ENCODE measurements around the gene LTV1.
"Not testable (repeated sequence)": the region's sequence is repeated elsewhere in the genome, so short reads cannot be mapped to it uniquely, and the experiment has no call there.

Gene LTV1

DNA sequence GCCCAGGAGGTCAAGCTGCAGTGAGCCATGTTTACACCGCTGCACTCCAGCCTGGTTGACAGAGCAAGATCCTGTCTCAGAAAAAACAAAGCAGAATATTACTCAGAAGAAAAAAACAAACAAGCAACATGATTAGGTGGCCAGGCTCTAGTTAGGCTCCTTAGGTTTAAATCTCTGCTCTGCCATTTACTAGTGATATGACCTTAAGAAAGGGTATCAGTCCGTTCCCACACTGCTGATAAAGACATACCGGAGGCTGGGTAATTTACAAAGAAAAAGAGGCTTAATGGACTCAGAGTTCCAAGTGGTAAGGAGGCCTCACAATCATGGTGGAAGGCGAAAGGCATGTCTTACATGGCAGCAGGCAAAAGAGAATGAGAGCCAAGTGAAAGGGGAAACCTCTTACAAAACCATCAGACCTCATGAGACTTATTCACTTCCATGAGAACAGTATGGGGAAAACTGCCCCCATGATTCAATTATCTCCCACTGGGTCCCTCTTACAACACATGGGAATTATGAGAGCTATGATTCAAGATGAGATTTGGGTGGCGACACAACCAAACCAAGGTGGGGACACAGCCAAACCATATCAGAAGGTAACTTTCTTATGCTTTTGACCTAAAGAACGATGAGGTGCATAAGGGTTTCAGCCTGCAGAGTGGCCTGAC is 2.4 kb upstream of the LTV1 start:
- no peak for DNase-seq

GRCh38 chr6:143842461-143842901 is 657 bp upstream of the LTV1 start:
- DNase-seq, result peak in 11 of 58 donors; percentile 8 to 67 (median 33)

- DNase-seq, result peak in 1 of 58 donors; percentile 67
Observed at GRCh38 chr6:143843677-143843999, 500 bp downstream of the LTV1 start.

- DNase-seq, result no peak
Observed at GRCh38 chr6:143844006-143844405, 868 bp downstream of the LTV1 start.

DNA sequence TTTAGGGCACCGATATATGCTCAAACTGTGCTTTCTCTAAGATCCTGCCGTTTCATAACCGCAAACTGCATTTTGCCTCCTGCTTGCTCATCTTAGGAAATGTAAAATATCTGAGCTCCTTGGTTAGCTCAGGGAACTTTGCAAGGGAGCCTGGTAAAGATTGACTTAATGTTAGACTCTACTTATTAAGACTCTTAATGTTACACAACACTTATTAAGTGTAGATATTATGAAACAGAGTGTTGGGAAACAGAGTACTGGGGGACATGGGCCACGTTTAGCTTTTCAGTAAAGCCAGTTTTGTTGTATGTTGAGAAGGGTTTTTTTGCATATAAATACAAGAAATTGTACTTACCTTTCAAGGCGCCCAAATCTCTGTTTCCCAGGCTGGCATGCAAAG is 1.9 kb downstream of the LTV1 start:
- no peak for DNase-seq

DNA sequence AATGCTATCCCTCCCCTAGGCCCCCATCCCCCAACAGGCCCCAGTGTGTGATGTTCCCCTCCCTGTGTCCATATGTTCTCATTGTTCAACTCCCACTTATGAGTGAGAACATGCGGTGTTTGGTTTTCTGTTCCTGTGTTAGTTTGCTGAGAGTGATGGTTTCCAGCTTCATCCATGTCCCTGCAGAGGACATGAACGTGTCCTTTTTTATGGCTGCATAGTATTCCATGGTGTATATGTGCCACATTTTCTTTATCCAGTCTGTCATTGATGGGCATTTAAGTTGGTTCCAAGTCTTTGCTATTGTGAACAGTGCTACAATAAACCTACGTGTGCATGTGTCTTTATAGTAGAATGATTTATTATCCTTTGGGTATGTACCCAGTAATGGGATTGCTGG is 8.6 kb downstream of the LTV1 start:
- DNase-seq, result not testable (repeated sequence)

DNA sequence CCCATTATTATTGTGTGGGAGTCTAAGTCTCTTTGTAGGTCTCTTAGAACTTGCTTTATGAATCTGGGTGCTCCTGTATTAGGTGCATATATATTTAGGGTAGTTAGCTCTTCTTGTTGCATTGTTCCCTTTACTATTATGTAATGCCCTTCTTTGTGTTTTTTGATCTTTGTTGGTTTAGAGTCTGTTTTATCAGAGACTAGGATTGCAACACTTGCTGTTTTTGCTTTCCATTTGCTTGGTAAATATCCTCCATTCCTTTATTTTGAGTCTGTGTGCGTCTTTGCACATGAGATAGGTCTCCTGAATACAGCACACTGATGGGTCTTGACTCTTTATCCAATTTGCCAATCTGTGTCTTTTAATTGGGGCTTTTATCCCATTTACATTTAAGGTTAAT is 11.9 kb downstream of the LTV1 start:
- not testable (repeated sequence) for DNase-seq

- not testable (repeated sequence) for DNase-seq
Observed at GRCh38 chr6:143856762-143857161, 13.6 kb downstream of the LTV1 start.

GRCh38 chr6:143857651-143858050 is 14.5 kb downstream of the LTV1 start:
- no peak for DNase-seq

DNA sequence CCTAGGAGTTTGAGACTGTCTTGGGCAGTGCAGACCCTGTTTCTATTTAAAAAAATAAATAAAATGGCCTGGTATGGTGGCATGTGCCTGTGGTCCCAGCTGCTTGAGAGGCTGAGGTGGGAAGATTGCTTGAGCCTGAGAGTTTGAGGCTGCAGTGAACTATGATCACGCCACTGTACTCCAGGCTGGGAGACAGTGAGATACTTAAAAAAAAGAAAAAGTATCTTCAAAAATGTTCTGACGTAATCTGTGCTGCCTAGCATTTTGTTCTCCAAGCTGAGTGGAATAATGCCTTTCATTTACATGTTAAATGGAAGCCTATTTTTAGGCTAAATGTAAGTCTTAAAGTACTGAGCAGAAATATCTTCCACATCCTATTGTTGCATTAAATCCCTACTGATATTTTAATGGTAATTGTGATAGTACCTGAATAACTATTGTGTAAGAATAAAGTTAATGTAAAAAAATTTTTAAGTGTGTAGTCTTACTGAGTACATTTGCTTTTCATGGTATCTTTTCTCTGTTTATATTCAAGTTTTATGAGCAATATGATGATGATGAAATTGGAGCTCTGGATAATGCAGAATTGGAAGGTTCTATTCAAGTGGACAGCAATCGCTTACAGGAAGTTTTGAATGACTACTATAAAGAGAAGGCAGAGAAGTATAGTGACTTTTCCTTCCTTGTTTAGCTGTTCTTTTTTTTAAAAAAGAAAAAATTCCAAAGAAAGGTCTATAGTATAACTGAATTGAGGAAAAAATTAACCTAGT is 16.9 kb downstream of the LTV1 start:
- no peak for DNase-seq

- DNase-seq, result no peak
Observed at GRCh38 chr6:143863771-143864170, 20.6 kb downstream of the LTV1 start.

DNA sequence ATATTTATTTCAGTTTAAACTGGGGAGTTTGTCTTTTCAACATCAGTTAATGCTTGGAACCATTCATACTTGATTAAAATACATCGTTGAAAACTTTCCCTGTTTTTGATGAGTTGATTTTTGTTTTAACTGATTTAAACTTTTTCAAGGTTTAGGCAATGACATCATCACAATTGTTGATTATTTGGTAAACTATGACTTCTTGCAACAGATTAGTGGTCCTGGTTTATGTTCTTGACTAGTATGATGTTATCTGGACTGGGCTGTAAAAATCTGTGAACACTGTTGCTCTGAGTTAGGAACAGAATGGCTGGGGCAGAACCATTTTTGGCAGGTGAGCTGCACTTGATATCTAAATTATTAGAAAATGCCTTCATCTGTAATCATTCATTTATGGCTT is 21.1 kb downstream of the LTV1 start, which contains the start of gene ZC2HC1B:
ZC2HC1B (plus strand) TSS at position 241 of the 400 bp plus-strand sequence; CDS start at position 307, 66 bp downstream.
- DNase-seq, result no peak

DNA sequence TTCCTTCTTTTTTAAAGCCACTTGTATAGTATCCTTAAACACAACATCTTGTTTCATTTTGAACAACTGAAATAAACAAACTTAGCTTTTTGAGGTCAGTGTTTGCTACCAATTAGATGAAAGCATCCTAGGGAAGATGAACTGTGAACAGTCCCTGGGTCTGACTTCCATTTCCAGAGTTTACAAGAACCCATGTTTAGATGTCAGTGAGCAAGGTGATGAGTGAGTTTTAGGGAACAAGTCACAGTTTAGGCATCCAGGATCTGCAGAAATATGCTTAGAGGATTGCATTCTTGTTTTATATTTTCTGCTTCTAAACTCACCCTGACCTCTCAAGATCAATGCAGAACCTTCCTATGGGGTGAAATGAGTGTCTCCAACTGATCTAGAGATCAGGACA is 24.1 kb downstream of the LTV1 start:
- DNase-seq, result no peak

- DNase-seq, result not testable (repeated sequence)
Observed at GRCh38 chr6:143868808-143869207, 25.7 kb downstream of the LTV1 start.

DNA sequence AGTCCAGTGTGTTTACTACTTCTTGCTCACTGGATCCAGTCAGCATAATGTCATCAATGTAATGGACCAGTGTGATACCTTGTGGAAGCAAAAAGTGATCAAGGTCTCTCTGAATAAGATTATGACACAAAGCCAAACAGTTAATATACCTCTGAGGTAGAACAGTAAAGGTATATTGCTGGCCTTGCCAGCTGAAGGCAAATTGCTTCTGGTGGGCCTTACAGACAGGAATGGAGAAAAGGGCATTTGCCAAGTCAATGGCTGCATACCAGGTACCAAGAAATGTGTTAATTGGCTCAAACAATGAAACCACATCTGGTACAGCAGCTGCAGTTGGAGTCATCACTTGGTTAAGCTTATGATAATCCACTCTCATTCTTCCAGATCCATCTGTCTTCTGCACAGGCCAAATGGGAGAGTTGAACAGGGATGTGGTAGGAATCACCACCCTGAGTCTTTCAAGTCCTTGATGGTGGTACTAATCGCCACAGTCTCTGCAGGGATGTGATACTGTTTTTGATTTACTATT is 28.1 kb downstream of the LTV1 start:
- not testable (repeated sequence) for DNase-seq

DNA sequence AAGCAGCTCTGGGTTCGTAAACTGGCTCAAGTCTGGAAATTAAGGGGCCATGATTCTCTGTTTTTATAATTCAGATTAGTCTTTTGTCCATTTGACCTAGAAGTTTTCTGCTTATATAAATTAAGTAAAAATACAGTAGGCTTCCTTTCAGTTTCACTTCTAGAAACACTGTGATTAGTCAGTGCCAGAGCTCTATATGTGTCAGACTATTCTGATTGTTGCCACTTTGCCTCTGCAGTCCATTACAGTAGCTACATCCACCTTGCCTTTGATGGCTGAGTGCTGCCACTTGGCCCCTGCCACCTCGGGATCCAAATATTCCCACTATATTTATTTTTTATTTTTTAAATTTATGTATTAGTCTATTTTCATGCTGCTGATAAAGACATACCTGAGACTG is 29.1 kb downstream of the LTV1 start:
- DNase-seq, result no peak

- DNase-seq, result not testable (repeated sequence)
Observed at GRCh38 chr6:143873600-143873999, 30.5 kb downstream of the LTV1 start.

- DNase-seq, result not testable (repeated sequence)
Observed at GRCh38 chr6:143874503-143874902, 31.4 kb downstream of the LTV1 start.

DNA sequence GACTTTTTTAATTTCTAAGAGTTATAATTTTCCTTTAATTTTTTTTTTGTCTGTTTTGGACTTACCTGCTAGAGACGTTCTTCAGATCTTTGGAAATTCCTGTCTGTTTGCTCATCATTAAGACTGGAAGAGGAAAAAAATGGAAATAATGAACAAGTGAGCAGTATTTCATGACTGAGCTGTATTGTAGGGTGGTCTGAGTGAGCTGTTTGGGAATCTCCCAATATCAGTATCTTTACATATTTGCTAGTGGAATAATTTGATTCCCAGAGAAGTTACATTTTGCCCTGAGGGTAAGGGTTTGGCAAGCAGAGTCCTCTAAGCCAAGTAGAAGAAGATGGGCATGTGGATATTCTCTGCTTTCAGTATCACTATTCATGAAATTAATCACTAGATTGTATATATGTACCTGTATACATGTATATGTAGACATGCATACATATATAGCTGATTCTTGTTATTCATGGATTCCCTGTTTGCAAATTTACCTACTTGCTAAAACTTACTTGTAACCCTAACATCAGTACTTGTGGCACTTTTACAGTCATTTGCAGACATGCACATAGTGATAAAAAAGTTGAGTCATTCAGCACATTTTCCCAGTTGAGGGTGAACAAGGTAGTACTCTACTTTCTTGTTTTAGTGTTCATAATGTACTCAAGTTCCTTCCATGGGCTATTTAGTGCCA is 34.6 kb downstream of the LTV1 start:
- no peak for DNase-seq

GRCh38 chr6:143878272-143878760 is 35.2 kb downstream of the LTV1 start:
- no peak for DNase-seq

DNA sequence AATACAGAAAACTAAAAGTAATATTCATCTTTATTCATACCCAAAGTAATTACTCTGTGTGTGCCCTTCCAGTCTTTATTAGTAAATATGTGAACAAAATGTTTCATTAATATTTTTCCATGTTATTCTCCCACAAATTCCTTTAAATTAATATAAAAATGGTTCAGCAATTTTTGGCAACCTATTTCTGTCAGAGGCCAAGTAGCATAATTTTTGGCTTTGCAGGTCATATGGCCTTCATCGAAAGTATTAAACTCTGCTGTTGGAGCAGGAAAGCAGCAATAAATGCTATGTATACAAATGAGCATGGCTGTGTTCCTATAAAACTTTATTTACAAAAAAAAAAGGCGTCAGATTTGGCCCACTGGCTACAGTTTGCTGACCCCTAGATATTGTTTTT is 37.3 kb downstream of the LTV1 start:
- no peak for DNase-seq

- DNase-seq, result no peak
Observed at GRCh38 chr6:143882401-143882930, 39.3 kb downstream of the LTV1 start.
